Activated naive CD4-positive, alpha-beta T cell treated with anti-CD3 and anti-CD28 coated beads, Interleukin-2, amount 50 U/mL, for 16 hours (primary cell): Measurements from ENCODE around the gene FOXA3.

Experiments used
- DNase-seq: peaks from one replicate; pipeline ENCODE4 v3.0.0-alpha.2; 2020

Gene FOXA3

GRCh38 chr19:45863840-45864628 is at the start of gene FOXA3:
Gene FOXA3 (plus strand): TSS chr19:45864326. CDS start chr19:45864457, 131 bp downstream.
- DNase-seq: peak; percentile 63

GRCh38 chr19:45814851-45815480 is 49.2 kb upstream of the FOXA3 start, which contains the start of gene RSPH6A:
Gene RSPH6A (minus strand): TSS chr19:45815308. CDS start chr19:45815176, 132 bp downstream.
- no peak for DNase-seq

GRCh38 chr19:45815481-45816216 is 48.5 kb upstream of the FOXA3 start:
- DNase-seq: no peak

- no peak for DNase-seq
Observed at GRCh38 chr19:45816236-45817009, 47.7 kb upstream of the FOXA3 start.

- peak; percentile 96 for DNase-seq
Observed at GRCh38 chr19:45817010-45817724, 47.0 kb upstream of the FOXA3 start.

GRCh38 chr19:45817725-45818301 is 46.3 kb upstream of the FOXA3 start:
- no peak for DNase-seq

GRCh38 chr19:45819769-45820168 is 44.4 kb upstream of the FOXA3 start:
- no peak for DNase-seq

GRCh38 chr19:45820413-45821102 is 43.6 kb upstream of the FOXA3 start:
- no peak for DNase-seq

- DNase-seq: no peak
Observed at GRCh38 chr19:45821103-45821521, 43.0 kb upstream of the FOXA3 start.

GRCh38 chr19:45821570-45821969 is 42.6 kb upstream of the FOXA3 start:
- no peak for DNase-seq

GRCh38 chr19:45822716-45823115 is 41.4 kb upstream of the FOXA3 start:
- no peak for DNase-seq

GRCh38 chr19:45823182-45823581 is 40.9 kb upstream of the FOXA3 start:
- no peak for DNase-seq

GRCh38 chr19:45824041-45824471 is 40.1 kb upstream of the FOXA3 start:
- DNase-seq: no peak

GRCh38 chr19:45824531-45825262 is 39.4 kb upstream of the FOXA3 start:
- DNase-seq: no peak

- DNase-seq: no peak
Observed at GRCh38 chr19:45825263-45825605, 38.9 kb upstream of the FOXA3 start.

GRCh38 chr19:45825917-45826893 is 37.9 kb upstream of the FOXA3 start:
- DNase-seq: no peak

GRCh38 chr19:45826934-45827333 is 37.2 kb upstream of the FOXA3 start:
- DNase-seq: no peak

GRCh38 chr19:45827459-45828093 is 36.5 kb upstream of the FOXA3 start:
- DNase-seq: no peak

- no peak for DNase-seq
Observed at GRCh38 chr19:45828523-45828922, 35.6 kb upstream of the FOXA3 start.
